Adipose tissue (tissue), 3 donors: ENCODE measurements around the gene KCNQ1. TPM values are rescaled to one million over a fixed set of nuclear protein-coding genes. Genes with fewer than 3 reads are reported as not detected.

ENCODE experiments used
- H3K27ac ChIP-seq: one replicate; pipeline ENCODE4 v1.5.1; 2013; ENCODE audit warnings: low read depth, low read length
- WGBS, 3 donors: extraction: QIAGEN DNeasy Blood & Tissue Kit; methylation state at CpG; one replicate each; pipeline ENCODE4 v1.1.7; 2013; 5-methylcytosine and 5-hydroxymethylcytosine counted together
- polyA plus RNA-seq, 3 donors: library from polyadenylated mRNA; stranded (reverse); fragments of 200-250 nt; gene quantifications; one replicate each; pipeline ENCODE4 v1.2.3, GENCODE V29; 2013
- donor health status: healthy with polysubstance abuse.
- donor health status: Bipolar disorder and iron deficiency.
- donor health status: healthy.

KCNQ1 gene
- polyA plus RNA-seq, 3 donors, result 4.8 to 28.1 (median 9.6) TPM

GRCh38 chr11:2435288-2436012 is 9.4 kb upstream of the KCNQ1 start:
- no peak overlapping the region for H3K27ac ChIP-seq
- WGBS, 3 donors, result 88 to 90% (median 90%) methylated on average over 12 of the region's 12 CpGs

- 77 to 80% (median 79%) methylated on average over 10 of the region's 10 CpGs for WGBS, 3 donors
- no peak overlapping the region for H3K27ac ChIP-seq
Measured at GRCh38 chr11:2436013-2436520, 8.7 kb upstream of the KCNQ1 start.

- no peak overlapping the region for H3K27ac ChIP-seq
- 84 to 90% (median 85%) methylated on average over 13 of the region's 13 CpGs for WGBS, 3 donors
Measured at GRCh38 chr11:2436521-2437031, 8.2 kb upstream of the KCNQ1 start.

GRCh38 chr11:2437516-2437915 is 7.3 kb upstream of the KCNQ1 start:
- H3K27ac ChIP-seq, result no peak overlapping the region
- WGBS, 3 donors, result 79 to 88% (median 85%) methylated on average over 4 of the region's 4 CpGs

- WGBS, 3 donors, result 91 to 94% (median 93%) methylated on average over 3 of the region's 3 CpGs
- H3K27ac ChIP-seq, result no peak overlapping the region
Measured at GRCh38 chr11:2439820-2440219, 5.0 kb upstream of the KCNQ1 start.

GRCh38 chr11:2440646-2441045 is 4.2 kb upstream of the KCNQ1 start:
- no peak overlapping the region for H3K27ac ChIP-seq
- WGBS, 3 donors, result 74 to 82% (median 76%) methylated on average over 8 of the region's 8 CpGs

- no peak overlapping the region for H3K27ac ChIP-seq
- 60 to 86% (median 75%) methylated on average over 3 to 4 of the region's 4 CpGs for WGBS, 3 donors
Measured at GRCh38 chr11:2441171-2441570, 3.6 kb upstream of the KCNQ1 start.

- WGBS, 3 donors, result 85 to 96% (median 93%) methylated on average over 2 of the region's 2 CpGs
- no peak overlapping the region for H3K27ac ChIP-seq
Measured at GRCh38 chr11:2442589-2442988, 2.2 kb upstream of the KCNQ1 start.

- H3K27ac ChIP-seq, result no peak overlapping the region
- 52 to 65% (median 54%) methylated on average over 11 of the region's 11 CpGs for WGBS, 3 donors
Measured at GRCh38 chr11:2443406-2443805, 1.4 kb upstream of the KCNQ1 start.

GRCh38 chr11:2443881-2444820 is 657 bp upstream of the KCNQ1 start, which contains the start of gene TRPM5:
Gene TRPM5 (minus strand): TSS chr11:2444514. CDS start chr11:2423036, 21,478 bp downstream.
- no peak within 1 kb of the TSS for H3K27ac ChIP-seq

GRCh38 chr11:2445746-2446551 is 1.1 kb downstream of the KCNQ1 start:
- WGBS, 3 donors, result 27 to 63% (median 59%) methylated on average over 22 to 23 of the region's 23 CpGs
- no peak overlapping the region for H3K27ac ChIP-seq

More at GRCh38 chr11:2443881-2444820, 657 bp upstream of the KCNQ1 start, which contains the start of gene TRPM5:
- 6 to 11% (median 7%) methylated on average over 35 to 57 of the region's 64 CpGs for WGBS, 3 donors

GRCh38 chr11:2446590-2447252 is 1.9 kb downstream of the KCNQ1 start:
- H3K27ac ChIP-seq, result no peak overlapping the region
- 56 to 66% (median 57%) methylated on average over 15 of the region's 15 CpGs for WGBS, 3 donors

- no peak overlapping the region for H3K27ac ChIP-seq
- 48 to 77% (median 56%) methylated on average over 12 of the region's 12 CpGs for WGBS, 3 donors
Measured at GRCh38 chr11:2447253-2447950, 2.6 kb downstream of the KCNQ1 start.

GRCh38 chr11:2447951-2448650 is 3.3 kb downstream of the KCNQ1 start:
- no peak overlapping the region for H3K27ac ChIP-seq
- WGBS, 3 donors, result 74 to 86% (median 75%) methylated on average over 10 of the region's 10 CpGs

GRCh38 chr11:2448661-2449547 is 4.1 kb downstream of the KCNQ1 start:
- no peak overlapping the region for H3K27ac ChIP-seq
- 91 to 95% (median 93%) methylated on average over 21 of the region's 21 CpGs for WGBS, 3 donors
